Measurements from ENCODE around the gene SLC6A9.

GRCh38 chr1:43990271-43991199 lies 40.7 kb downstream of the SLC6A9 start:
- no peak for TF ChIP-seq POLR2A (IDR thresholded peaks at IDR 0.05)
- TF ChIP-seq CTCF (IDR thresholded peaks at IDR 0.05), result no peak

All from adrenal gland (tissue), 5 donors.